ENCODE measurements around the gene CACNA1G.

GRCh38 chr17:50621574-50622031 lies 61.1 kb downstream of the CACNA1G start:
- TF ChIP-seq, protein P1, sequence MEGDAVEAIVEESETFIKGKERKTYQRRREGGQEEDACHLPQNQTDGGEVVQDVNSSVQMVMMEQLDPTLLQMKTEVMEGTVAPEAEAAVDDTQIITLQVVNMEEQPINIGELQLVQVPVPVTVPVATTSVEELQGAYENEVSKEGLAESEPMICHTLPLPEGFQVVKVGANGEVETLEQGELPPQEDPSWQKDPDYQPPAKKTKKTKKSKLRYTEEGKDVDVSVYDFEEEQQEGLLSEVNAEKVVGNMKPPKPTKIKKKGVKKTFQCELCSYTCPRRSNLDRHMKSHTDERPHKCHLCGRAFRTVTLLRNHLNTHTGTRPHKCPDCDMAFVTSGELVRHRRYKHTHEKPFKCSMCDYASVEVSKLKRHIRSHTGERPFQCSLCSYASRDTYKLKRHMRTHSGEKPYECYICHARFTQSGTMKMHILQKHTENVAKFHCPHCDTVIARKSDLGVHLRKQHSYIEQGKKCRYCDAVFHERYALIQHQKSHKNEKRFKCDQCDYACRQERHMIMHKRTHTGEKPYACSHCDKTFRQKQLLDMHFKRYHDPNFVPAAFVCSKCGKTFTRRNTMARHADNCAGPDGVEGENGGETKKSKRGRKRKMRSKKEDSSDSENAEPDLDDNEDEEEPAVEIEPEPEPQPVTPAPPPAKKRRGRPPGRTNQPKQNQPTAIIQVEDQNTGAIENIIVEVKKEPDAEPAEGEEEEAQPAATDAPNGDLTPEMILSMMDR (IDR thresholded peaks at IDR 0.05), result no peak
- TF ChIP-seq EP300 (IDR thresholded peaks at IDR 0.05) (no peak), POLR2A (IDR thresholded peaks at IDR 0.05) (no peak)
